GM18505 (cell line): ENCODE results near the gene TBC1D25.
A peak's percentile ranks its signal among the peaks of the same experiment; 100 is the strongest.

ENCODE experiments used
- ATAC-seq: cut with Tn5 transposase; IDR thresholded peaks from one replicate; pipeline ENCODE4 v1.9.1; 2021; ENCODE audit not compliant: unreplicated experiment
- POLR2A ChIP-seq: IDR thresholded peaks from 4 replicates; pipeline ENCODE4 v1.6.1; 2011; ENCODE audit warnings: borderline replicate concordance; ENCODE audit not compliant: insufficient read depth, insufficient read length; ENCODE audit errors: extremely low read depth

TBC1D25 gene

DNA sequence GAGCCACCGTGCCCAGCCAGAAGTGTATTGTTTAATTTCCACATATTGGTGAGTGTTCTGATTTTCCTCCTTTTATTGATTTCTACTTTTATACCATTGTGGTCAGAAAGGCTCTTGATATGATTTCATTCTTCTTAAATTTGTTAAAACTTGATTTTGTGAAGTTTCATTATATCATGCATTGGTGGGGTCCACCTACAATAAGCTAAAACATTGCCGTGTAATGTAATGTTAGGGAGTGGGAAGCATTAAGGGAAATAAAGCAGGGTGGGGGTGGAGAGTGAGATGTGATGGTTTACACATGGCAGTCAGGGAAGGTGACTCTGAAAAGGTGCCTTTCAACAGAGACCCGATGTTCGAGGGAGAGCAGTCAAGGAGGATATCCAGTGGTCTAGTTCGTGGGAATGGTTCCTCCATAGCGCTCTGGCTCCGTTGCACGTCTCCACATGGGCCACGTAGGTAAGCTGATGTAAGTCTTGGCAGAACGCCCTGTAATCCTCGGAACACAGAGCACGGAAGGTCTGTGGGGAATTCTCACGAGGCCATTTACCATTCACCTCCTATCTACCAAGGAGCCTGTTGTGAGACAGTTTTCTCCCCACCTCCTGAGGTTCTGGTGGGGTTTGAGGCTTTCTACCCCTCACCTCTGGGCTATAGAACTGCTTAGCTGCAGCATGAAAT lies 50.1 kb downstream of the TBC1D25 start:
- no peak for ATAC-seq

DNA sequence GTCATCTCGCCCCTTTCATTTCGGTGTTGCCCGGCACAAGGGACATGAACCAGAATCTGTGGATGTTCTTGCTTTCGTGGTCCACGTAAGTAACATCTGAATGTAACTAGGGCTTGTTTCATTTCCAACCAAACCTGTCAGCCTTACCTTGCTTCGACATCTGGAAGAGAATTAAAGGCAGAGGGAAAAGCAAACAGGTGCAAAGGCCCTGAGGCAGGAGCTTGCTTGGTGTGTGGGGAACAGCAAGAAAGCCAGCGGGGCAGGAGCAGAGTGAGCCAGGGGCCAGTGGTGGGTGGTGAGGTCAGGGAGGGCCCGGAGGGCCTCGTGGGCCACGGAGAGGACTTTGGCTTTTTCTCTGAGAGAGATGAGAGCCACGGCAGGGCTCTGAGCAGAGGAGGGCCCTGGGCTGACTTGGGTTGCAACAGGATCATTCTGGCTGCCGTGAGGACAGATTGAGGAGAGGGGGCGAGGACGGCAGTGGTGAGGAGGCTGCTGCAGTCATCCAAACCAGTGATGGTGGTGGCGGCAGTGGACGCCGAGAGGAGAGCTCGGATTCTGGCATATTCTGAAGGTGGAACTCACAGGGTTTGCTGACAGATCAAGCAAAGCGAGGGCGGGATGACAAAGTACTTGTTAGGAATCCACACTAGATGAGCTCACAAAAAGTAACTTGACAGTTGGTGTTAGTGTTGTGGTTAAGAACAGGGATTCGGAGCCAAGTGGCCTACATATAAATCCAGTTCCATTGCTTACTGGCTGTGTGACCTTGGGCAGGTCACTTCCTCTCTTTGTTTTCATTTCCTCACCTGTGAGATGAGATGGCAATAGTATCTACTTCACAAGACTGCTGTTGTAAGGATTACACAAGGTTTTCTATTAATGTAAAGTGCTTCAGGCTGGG lies 50.9 kb downstream of the TBC1D25 start:
- ATAC-seq: no peak
- no peak for TF ChIP-seq POLR2A

More for the DNA sequence above, 50.1 kb downstream of the TBC1D25 start:
- TF ChIP-seq POLR2A: no peak

DNA sequence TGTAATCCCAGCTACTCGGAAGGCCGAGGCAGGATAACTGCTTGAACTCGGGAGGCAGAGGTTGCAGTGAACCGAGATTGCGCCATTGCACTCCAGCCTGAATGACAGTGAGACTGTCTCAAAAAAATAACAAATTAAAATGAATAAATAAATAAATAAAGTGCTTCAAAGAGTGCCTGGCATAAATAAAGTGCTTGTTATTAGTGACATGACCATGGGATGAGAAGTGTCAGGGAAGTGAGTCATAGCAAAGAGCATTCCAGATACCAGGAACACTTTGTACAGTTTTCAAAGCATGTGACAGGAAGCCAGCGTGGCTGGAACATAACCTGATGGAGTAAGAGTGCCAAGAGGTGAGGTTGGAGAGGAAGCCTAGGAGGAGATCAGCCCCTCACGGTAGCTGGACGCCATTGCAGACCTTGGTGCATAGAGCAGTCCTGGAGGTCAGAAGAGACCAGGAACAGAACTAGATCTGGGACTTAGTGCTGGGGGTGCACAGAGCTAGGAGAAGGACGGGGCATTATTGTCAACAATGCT lies 51.8 kb downstream of the TBC1D25 start:
- ATAC-seq: no peak
- TF ChIP-seq POLR2A: no peak

DNA sequence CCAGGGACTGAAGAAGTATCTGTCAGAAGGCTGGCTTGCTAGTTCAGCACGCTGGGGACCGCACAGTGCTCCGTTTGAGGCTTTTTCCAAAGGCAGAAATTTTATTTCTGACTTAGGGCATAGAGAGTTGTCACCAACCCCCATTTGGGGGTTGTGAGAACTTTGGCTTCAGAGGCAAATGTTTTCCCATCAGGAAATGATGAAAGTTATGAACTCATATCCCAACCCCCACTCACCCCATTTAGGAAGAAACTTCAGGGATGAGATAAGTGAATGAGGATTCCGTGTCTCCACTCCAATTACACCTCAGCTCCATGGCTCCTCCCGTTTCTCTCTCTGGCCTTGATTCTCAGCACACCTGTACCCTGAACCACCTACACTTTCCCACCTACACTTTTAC lies 53.5 kb downstream of the TBC1D25 start:
- no peak for TF ChIP-seq POLR2A
- no peak for ATAC-seq

DNA sequence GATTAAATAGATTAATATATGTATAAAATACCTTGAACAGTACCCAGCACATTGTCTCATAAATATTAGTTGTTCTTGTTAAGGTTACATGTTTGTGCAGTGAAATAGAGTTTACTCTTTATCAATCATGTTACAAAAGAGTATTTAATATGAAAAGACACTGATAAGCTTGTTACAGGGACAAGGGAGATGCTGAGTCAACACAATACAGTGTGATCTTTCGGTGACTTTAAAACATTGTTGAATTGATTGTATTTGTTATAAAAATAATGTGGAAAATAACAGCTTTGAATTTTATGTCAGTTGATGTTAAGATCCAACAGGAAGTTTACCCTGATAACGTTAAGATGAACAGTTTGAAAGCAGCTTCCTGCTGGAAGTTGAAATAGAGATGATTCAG lies 56.4 kb downstream of the TBC1D25 start:
- ATAC-seq: no peak

DNA sequence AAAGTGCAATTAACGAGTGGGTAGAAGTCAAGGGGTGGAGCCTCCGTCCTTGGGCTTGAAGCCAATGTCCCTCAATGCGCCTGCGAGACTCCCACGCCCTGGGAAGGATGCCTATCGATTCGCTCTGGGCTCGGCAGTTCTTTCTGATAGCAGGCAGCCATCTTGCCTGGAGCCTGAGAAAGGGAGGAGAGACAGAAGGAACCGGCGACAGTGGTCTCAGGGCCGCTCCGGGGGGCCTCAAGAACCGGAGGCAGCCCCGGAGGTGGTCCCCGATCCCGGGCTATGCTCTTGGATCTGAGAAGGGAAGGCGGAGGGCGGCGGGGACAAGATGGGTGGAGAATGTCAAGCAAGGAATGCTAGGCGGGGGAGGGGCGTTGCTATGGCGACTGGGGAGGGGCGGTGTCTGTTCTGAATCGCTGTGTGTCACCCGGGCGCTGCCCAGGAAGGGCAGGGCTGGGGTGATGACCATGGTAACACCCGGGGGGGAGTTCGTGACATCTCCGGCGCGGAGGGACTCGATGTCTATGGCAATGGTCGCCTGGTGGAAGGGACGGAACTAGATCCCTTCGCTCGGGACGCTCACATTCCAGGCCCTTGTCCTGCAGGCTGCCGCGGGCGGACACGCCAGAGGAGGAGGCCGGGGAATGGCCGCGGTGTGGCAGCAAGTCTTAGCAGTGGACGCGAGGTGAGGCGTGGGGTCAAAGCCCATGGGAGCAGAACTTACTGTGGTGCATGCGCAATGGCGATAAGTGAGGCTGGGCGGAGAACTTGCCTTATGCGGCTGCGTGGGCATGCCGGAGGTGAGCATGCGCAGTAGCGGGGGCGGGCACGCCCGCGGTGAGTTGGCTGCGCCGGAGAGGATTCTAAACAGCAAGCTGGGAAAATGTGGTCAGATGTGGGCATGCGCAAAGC lies 58.1 kb downstream of the TBC1D25 start, which contains the start of gene WDR13:
Gene WDR13, plus strand, starts transcription at position 140 of the 912 bp plus-strand sequence. Its CDS starts 505 bp downstream, at position 645.
- TF ChIP-seq POLR2A: peak; percentile 78
- peak; percentile 68 for ATAC-seq

More for the DNA sequence above, 56.4 kb downstream of the TBC1D25 start:
- no peak for TF ChIP-seq POLR2A

DNA sequence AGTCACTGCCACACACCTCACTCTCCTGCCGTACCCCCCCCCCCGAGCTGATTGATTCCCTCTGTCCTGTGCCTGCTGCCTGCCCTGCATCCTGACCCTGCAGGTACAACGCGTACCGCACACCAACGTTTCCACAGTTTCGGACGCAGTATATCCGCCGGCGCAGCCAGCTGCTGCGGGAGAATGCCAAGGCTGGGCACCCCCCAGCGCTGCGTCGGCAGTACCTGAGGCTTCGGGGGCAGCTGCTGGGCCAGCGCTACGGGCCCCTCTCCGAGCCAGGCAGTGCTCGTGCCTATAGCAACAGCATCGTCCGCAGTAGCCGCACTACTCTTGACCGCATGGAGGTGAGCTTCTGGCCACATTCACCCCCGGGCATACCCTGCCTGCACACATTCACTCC lies 59.1 kb downstream of the TBC1D25 start:
- no peak for TF ChIP-seq POLR2A
- ATAC-seq: no peak

DNA sequence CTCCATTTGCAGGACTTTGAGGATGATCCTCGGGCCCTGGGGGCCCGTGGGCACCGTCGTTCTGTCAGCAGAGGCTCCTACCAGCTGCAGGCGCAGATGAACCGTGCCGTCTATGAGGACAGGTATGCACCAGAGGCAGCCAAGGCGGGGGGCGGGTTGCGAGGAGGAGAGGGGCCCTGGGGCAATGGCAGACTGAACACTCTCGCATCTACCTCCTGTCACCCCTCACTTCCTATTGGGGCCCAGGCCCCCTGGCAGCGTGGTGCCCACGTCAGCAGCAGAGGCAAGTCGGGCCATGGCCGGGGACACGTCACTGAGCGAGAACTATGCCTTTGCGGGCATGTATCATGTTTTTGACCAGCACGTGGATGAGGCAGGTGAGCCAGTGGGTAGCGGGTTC lies 59.8 kb downstream of the TBC1D25 start:
- ATAC-seq: no peak
- no peak for TF ChIP-seq POLR2A

DNA sequence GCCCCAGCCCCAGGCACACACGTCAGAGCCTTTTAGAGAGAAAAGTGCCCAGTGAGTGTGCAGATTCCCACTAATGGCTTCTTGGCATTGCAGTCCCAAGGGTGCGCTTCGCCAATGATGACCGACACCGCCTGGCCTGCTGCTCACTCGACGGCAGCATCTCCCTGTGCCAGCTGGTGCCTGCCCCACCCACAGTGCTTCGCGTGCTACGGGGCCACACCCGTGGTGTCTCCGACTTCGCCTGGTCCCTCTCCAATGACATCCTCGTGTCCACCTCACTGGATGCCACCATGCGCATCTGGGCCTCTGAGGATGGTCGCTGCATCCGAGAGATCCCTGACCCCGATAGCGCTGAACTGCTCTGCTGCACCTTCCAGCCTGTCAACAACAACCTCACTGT lies 60.7 kb downstream of the TBC1D25 start:
- TF ChIP-seq POLR2A: no peak
- no peak for ATAC-seq

DNA sequence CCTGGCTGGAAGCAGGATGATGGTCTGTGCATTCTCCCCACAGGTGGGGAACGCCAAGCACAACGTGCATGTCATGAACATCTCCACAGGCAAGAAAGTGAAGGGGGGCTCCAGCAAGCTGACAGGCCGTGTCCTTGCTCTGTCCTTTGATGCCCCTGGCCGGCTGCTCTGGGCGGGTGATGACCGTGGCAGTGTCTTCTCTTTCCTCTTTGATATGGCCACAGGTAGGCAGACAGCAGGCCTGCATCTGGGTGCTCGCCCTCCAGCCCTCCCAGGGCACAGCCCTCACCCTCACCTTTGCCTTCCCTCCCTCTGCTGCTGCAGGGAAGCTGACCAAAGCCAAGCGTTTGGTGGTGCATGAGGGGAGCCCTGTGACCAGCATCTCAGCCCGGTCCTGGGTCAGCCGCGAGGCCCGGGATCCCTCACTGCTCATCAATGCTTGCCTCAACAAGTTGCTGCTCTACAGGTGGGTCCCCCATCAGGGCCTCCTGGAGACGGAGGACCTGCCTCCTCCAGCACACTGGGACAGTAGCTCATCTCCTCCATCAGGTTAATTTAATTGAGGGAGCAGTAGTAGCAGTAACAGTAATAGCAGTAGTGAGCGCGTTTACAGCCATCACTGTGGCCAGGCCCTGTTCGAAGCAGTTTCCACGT lies 62.4 kb downstream of the TBC1D25 start:
- ATAC-seq: no peak
- TF ChIP-seq POLR2A: no peak

DNA sequence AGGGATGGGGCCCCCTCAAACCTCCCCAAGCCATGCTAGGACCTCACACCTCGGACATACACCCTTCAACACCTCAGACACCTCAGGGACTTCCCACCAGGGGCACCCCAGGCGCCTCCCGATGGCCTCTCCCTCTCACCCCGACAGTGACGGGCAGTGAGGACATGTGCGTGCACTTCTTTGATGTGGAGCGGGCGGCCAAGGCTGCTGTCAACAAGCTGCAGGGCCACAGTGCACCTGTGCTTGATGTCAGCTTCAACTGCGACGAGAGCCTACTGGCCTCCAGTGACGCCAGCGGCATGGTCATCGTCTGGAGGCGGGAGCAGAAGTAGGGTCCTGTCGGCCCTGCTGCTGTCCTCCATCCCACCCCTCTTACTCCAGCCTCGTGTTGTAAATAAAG lies 65.2 kb downstream of the TBC1D25 start:
- ATAC-seq: no peak
- TF ChIP-seq POLR2A: no peak

DNA sequence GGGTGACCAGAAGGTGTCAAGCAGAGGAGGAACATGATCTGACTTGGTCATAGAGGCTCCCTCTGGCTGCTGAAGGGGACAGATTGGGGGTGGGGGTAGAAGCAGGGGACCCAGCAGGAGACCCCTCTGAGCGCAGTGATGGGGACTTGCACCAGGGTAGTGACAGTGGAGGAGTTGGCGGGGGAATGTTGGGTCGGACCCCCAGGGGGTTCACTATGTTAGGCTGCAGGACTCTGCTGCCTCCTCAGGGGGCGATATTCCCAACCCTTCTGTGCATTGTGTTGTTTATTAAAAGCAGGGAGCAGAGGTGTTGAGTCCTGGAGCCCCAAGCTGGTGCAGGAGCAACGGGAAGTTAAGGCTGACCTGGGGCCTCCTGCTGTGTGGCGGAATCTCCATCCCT lies 66.6 kb downstream of the TBC1D25 start:
- no peak for TF ChIP-seq POLR2A
- no peak for ATAC-seq
